Psoas muscle (tissue), 8 donors: ENCODE results near the gene LUZP4. TPM values are rescaled to one million over a fixed set of nuclear protein-coding genes. Genes with fewer than 3 reads are reported as not detected.

Source experiments
- ATAC-seq, 4 donors: fragments of 200-7000 bp; cut with Tn5 transposase; one replicate each; pipeline ENCODE4 v1.9.1; 2020; ENCODE audit warnings: moderate library complexity in 3 of 4, mild to moderate bottlenecking in 2 of 4
- DNase-seq, 2 donors: peaks; one replicate each; pipeline ENCODE4 v3.0.0-alpha.2; 2020
- H3K27ac ChIP-seq: fragments of 200-600 bp; one replicate; pipeline ENCODE4 v1.8.0; 2022
- H3K27me3 ChIP-seq, 3 donors: fragments of 200-600 bp in 1 of 3; one replicate each; pipeline versions ENCODE4 v1.6.1 to v1.8.0; 2013 to 2022; ENCODE audit warnings: low read length in 2 of 3, mild to moderate bottlenecking in 2 of 3, moderate library complexity in 1 of 3; ENCODE audit not compliant: insufficient read depth in 3 of 3
- H3K36me3 ChIP-seq, 2 donors: fragments of 200-600 bp in 1 of 2; one replicate each; pipeline versions ENCODE4 v1.6.1 to v1.8.0; 2013 to 2022; ENCODE audit warnings: low read depth in 1 of 2, mild to moderate bottlenecking in 1 of 2, moderate library complexity in 1 of 2; ENCODE audit not compliant: insufficient read depth in 1 of 2
- H3K4me1 ChIP-seq: fragments of 200-600 bp; one replicate; pipeline ENCODE4 v1.8.0; 2022
- H3K4me3 ChIP-seq: fragments of 200-600 bp; one replicate; pipeline ENCODE4 v1.8.0; 2022; ENCODE audit warnings: mild to moderate bottlenecking
- H3K9me3 ChIP-seq: fragments of 200-600 bp; one replicate; pipeline ENCODE4 v1.8.0; 2022
- CTCF ChIP-seq: fragments of 200-600 bp; IDR thresholded peaks from one replicate; pipeline ENCODE4 v1.8.0; 2022; ENCODE audit warnings: antibody characterized with exemption
- WGBS, 3 donors: extraction: QIAGEN DNeasy Blood & Tissue Kit; methylation state at CpG; one replicate each; pipeline versions ENCODE4 v1.1.6 to v1.1.7; 2013; 5-methylcytosine and 5-hydroxymethylcytosine counted together
- intact Hi-C, 2 donors: fragments of 100-400 bp; cut with DNase I; formaldehyde crosslinking; loops; one replicate each; pipeline versions ENCODE4 v1.11.0 to v1.14.2; 2022
- polyA plus RNA-seq, 3 donors: library from polyadenylated mRNA; stranded (reverse); fragments of 200-250 nt; gene quantifications; one replicate each; pipeline ENCODE4 v1.2.3, GENCODE V29; 2013
- total RNA-seq, 4 donors: library from RNA; stranded (reverse); fragmentation: NEBNext Ultra II Directional in 2 of 4; extraction: Animal tissue kit (Norgen Biotek cat#: 25700) in 2 of 4; gene quantifications; one replicate each; pipeline versions ENCODE4 v1.2.1 to v1.2.4, GENCODE V29; 2021 to 2023
- donor health status: healthy with polysubstance abuse.
- donor health status: DM: no; HTN: no; CAD: no; lungs with moderate emphysema.
- donor health status: Bipolar disorder and iron deficiency.
- donor health status: healthy.
- donor health status: DM: yes; HTN: yes; CAD: no.
- donor health status: DM: no; HTN: no; CAD: no.
- donor health status: DM: no; HTN: no; CAD: no.
- donor health status: DM: yes; HTN: yes; CAD: no.

LUZP4 gene
- total and polyA plus RNA-seq, 7 donors: not detected

GRCh38 chrX:115348446-115349225, 59.1 kb downstream of the LUZP4 start:
- intact Hi-C loops: no loop called here
- no peak for ATAC-seq

GRCh38 chrX:115350711-115351381, 61.3 kb downstream of the LUZP4 start:
- Histone ChIP-seq H3K9me3 (no peaks in the 10 kb centered on the region), H3K4me3 (no peak overlapping the region), H3K4me1 (no peaks in the 10 kb centered on the region), H3K27ac (no peak overlapping the region), H3K36me3 (no peaks in the 10 kb centered on the region), H3K27me3 (peaks cover 0 to 17% (median 0%) of the 10 kb centered on the region in 3 donors)
- intact Hi-C loops: no loop called here
- ATAC-seq (no peak), DNase-seq (no peak)
- no peak for TF ChIP-seq CTCF
- 47 to 58% (median 50%) methylated on average over 10 of the region's 10 CpGs for WGBS, 3 donors

More at GRCh38 chrX:115348446-115349225, 59.1 kb downstream of the LUZP4 start:
- H3K27me3 ChIP-seq: peaks cover 0 to 19% (median 0%) of the 10 kb centered on the region in 3 donors
- H3K4me1 ChIP-seq: no peaks in the 10 kb centered on the region
- H3K4me3 ChIP-seq: no peak overlapping the region
- WGBS, 3 donors: 61 to 65% (median 65%) methylated on average over 7 of the region's 7 CpGs
- TF ChIP-seq CTCF: no peak
- no peaks in the 10 kb centered on the region for H3K36me3 ChIP-seq
- DNase-seq: no peak
- H3K9me3 ChIP-seq: no peaks in the 10 kb centered on the region
- H3K27ac ChIP-seq: no peak overlapping the region

DNA sequence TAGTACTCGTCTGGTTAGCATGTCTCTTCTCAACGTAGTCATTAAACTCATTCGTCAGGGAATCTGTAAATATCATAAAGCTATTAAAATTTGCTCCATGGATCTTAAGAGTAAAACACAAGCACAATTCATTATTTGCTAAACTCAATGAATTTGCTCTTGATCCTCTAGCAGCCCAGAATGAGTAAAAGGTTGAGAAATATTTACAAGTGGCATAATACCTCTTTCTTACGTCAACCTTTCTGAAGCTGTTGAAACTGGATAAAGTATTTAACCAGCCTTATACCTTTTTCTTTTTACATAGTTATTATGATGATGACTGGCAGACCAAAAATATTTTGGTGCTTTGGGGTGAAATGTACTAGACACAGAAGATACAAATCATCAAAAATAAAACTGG, 66.9 kb downstream of the LUZP4 start:
- H3K4me3 ChIP-seq: no peak overlapping the region
- no peaks in the 10 kb centered on the region for H3K4me1 ChIP-seq
- no peak overlapping the region for H3K27ac ChIP-seq
- ATAC-seq (no peak), DNase-seq (no peak)
- no peaks in the 10 kb centered on the region for H3K9me3 ChIP-seq
- peaks cover 0 to 23% (median 0%) of the 10 kb centered on the region in 3 donors for H3K27me3 ChIP-seq
- H3K36me3 ChIP-seq: no peaks in the 10 kb centered on the region
- TF ChIP-seq CTCF: no peak
- intact Hi-C loops: no loop called here
- 75 to 96% (median 95%) methylated on average over 4 of the region's 4 CpGs for WGBS, 3 donors

Other genes with a start within 250 kb of the LUZP4 start
- not detected for gene RBMXL3, start 100.3 kb upstream of the LUZP4 start, total RNA-seq
- not detected for gene RBMXL3, start 100.3 kb upstream of the LUZP4 start, polyA plus RNA-seq
- gene LRCH2, start 55.6 kb upstream of the LUZP4 start, total RNA-seq: 1 to 10 TPM in 1 of 4 donors, under 1 TPM in 3; 0.22 to 1.0 (median 0.46) TPM
- under 1 TPM; 0.26 to 0.35 (median 0.31) TPM for gene LRCH2, start 55.6 kb upstream of the LUZP4 start, polyA plus RNA-seq